GM06990 (cell line): Measurements from ENCODE around the gene NLRC5.
A peak's percentile ranks its signal among the peaks of the same experiment; 100 is the strongest.

Source experiments
- DNase-seq: peaks from one replicate; pipeline ENCODE4 v3.0.0-alpha.2; 2011; ENCODE audit not compliant: insufficient read length; ENCODE audit errors: extremely low read depth
- H3K27me3 ChIP-seq: replicated peaks from 2 replicates; pipeline ENCODE4 v1.6.0; 2011; ENCODE audit warnings: low read length; ENCODE audit not compliant: control insufficient read depth, insufficient read depth
- H3K36me3 ChIP-seq: 2 replicates; pipeline ENCODE4 v1.5.1; 2011; ENCODE audit warnings: low read length; ENCODE audit not compliant: control insufficient read depth, insufficient read depth
- H3K4me3 ChIP-seq: replicated peaks from 2 replicates; pipeline ENCODE4 v1.5.1; 2011; ENCODE audit warnings: low read depth, mild to moderate bottlenecking, control low read depth, low read length
- CTCF ChIP-seq: IDR thresholded peaks from 2 replicates; pipeline ENCODE4 v1.5.1; 2011; ENCODE audit warnings: low read length, control low read depth, mild to moderate bottlenecking, inconsistent platforms; ENCODE audit not compliant: insufficient read depth, poor library complexity, severe bottlenecking

Gene NLRC5

DNA sequence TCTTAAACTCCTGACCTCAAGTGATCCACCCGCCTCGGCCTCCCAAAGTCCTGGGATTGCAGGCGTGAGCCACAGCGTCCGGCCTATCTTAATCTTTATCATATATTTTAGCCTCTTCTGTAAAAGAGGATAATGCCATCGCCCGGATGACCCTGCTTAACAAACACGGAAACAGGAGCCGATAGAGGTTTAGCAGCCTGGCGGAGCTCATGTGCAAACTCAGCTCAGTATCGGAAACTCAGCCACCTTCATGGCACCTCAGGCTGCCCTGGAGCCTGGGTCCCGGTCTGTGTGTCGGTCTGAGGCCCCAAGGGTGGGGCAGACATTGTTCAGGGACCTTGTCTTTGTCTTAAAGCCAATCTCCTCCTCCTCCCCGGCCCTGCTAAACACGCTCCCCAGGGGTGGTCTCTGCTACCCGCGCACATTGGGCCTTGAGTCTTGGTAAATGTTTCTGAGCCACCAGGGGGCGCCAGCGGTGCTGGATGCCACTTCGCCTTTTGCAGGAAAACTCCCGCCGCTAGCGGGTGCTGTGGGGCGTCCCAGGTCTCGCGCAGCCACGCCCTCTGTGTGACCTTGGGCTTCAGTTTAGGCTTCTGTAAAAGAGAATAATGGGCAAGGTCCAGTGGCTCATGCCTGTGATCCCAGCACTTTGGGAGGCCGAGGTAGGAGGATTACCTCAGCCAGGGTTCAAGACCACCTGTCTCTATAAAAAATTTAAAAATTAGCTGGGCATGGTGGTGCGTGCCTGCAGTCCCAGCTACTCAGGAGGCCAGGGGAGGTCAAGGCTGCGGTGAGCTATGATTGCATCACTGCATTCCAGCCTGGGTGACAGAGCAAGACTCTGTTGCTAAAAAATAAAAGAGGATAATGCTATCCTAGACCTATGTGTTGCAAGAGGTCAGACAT, 24.9 kb upstream of the NLRC5 start:
- peak; percentile 84 for DNase-seq
- no peak overlapping the region for H3K4me3 ChIP-seq
- peak; percentile 100 for TF ChIP-seq CTCF
- H3K27me3 ChIP-seq: no peaks in the 10 kb centered on the region
- H3K36me3 ChIP-seq: no peaks in the 10 kb centered on the region

DNA sequence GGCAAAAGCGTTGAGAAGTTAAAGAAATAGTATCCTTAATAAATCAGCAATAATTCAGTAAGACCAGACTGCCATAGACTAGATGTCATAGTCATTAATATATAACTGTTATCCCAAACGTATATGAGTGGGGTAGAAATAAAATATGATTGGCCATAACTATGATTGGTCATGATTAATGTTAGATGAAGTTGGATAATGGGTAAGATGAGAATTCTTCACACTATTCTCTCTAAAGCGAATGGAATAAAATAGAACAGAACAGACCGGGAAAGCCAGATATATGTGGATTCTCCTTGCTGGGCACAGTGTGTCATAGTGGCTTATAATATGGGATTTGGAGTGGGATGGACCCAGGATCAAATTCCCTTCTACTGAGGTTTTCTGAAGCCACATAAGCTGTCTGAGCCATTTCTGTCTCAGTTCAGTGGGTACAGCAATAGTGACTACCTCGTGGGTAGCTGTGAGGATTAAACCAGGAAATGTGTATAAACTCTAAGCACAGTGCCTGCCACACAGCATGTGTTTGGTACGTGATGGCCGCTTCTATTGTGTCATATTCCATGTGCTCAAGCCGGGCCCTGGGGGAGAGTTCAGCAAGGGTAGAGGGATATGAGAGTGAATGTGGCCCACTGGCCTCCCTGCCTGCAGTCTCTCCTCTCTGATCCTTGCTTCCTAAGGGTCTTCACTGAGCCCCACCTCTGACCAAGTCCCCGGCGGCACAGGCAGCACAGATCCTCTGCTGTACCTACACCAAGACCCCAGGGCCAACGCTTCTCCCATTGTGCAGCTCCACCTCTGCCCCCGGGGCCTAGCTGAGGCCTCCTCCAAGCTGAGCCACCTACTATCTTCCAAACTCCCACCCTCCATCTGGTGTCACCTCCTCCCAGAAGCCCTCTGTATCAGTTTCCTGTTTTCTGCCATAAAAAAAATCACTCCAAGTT, 23.9 kb upstream of the NLRC5 start:
- TF ChIP-seq CTCF: no peak
- Histone ChIP-seq H3K36me3 (no peaks in the 10 kb centered on the region), H3K27me3 (no peaks in the 10 kb centered on the region), H3K4me3 (no peak overlapping the region)
- no peak for DNase-seq

- no peak for TF ChIP-seq CTCF
- no peaks in the 10 kb centered on the region for H3K36me3 ChIP-seq
- H3K27me3 ChIP-seq: no peaks in the 10 kb centered on the region
- no peak overlapping the region for H3K4me3 ChIP-seq
- DNase-seq: no peak
Observed at GRCh38 chr16:56966093-56966475, 23.3 kb upstream of the NLRC5 start.

DNA sequence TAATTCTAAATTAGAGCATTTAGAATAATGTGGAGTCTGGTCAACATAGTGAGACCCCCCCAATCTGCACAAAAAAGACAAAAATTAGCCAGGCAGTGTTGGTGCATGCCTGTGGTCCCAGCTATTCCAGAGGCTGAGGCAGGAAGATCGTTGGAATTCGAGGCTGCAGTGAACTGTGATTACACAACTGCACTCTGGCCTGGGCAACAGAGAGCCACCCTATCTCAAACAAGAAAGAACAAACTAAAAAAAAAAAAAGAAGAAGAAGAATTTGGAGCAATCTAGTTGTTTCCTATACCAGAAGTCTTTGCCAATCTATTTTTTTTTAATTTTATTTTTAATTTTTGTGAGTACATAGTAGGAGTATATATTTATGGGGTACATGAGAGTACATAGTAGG, 21.6 kb upstream of the NLRC5 start:
- TF ChIP-seq CTCF: no peak
- DNase-seq: no peak
- no peaks in the 10 kb centered on the region for H3K27me3 ChIP-seq
- H3K4me3 ChIP-seq: no peak overlapping the region
- H3K36me3 ChIP-seq: no peaks in the 10 kb centered on the region

DNA sequence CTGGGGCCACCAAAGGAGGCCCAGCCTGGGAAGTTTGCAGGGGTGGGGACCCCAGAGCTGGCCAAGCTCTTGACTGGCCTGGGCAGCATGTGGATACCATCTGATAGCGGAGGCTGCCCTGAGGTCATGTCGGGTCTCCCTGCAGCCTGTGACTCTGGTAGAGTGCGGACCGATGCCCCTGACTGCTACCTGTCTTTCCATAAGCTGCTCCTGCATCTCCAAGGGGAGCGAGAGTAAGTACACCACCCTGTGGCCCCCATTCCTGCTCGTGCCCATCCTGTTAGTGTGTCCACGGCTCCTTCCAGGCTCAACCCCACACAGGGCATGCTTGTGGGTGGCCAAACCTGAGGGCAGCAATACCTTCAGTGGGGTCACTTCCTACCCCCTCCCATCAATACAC, 19.6 kb upstream of the NLRC5 start:
- H3K4me3 ChIP-seq: no peak overlapping the region
- TF ChIP-seq CTCF: no peak
- no peaks in the 10 kb centered on the region for H3K27me3 ChIP-seq
- H3K36me3 ChIP-seq: no peaks in the 10 kb centered on the region
- no peak for DNase-seq
